CD4-positive, alpha-beta T cell treated with Interleukin-15 for 4 hours (primary cell): ENCODE data around the gene EFCAB13.
"Not testable (repeated sequence)": the region's sequence is repeated elsewhere in the genome, so short reads cannot be mapped to it uniquely, and the experiment has no call there.

ENCODE experiments used
- DNase-seq: peaks from one replicate; pipeline ENCODE4 v3.0.0-alpha.2; 2020; ENCODE audit warnings: low spot score

The EFCAB13 gene

DNA sequence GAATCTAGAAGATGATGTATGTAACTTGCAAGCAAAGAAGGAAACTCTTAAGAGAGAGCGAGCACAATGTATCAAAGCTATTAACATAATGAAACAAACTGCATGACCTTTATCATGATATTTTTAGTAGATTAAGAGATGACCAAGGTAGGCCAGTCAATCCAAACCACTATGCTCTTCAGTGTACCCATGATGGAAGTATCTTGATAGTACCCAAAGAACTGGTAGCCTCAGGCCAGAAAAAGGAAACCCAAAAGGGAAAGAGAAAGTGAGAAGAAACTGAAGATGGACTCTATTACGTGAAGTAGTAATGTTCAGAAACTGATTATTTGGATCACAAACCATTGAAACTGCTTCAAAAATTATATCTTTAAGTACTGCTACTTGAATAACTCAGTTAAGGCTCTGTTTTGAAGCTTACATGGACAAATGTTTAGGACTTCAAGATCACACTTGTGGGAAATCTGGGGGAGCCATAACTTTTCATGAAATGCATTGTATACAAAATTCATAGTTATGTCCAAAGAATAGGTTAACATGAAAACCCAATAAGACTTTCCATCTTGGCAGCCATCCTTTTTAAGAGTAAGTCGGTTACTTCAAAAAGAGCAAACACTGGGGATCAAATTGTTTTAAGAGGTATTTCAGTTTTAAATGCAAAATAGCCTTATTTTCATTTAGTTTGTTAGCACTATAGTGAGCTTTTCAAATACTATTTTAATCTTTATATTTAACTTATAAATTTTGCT, 102.3 kb downstream of the EFCAB13 start:
- DNase-seq, result not testable (repeated sequence)

DNA sequence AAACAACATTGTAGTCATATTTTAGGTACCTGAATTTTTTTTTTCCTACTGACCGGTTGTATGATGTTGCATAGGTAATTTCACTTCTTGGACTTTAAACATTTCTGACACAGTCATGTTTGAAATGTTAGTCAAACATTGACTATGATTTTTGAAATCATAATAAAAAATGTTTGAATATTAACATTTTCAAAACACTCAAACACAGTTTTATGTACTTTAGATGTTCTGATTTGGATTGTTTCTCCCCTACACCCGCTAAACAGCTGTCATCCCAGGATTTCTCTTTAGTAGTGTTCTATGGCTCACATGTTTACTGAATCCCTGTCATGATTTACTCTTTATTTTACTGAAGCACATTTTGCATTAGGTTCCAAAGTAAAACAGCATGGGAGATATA, 104.2 kb downstream of the EFCAB13 start:
- no peak for DNase-seq

- not testable (repeated sequence) for DNase-seq
Measured at GRCh38 chr17:47432240-47432639, 108.5 kb downstream of the EFCAB13 start.

DNA sequence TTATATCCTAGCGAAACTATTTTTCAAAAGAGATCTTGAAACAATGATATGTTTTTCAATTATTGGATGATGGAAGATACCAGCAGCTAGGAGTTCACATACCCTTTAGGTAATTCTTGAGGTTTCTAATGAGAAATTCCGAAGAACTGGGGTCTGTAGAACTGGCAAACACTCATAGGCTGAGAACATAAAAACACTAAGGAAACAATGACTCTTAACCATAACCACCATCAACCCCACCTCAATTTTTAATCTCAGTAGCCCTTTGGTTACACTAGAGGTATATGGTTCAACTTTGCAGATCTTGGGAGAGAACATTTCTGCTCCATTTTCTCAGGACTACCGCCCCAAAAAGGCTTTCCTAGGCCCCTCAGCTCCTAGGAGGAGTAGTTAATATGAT, 141.4 kb downstream of the EFCAB13 start:
- no peak for DNase-seq

- DNase-seq, result not testable (repeated sequence)
Measured at GRCh38 chr17:47466976-47467375, 143.2 kb downstream of the EFCAB13 start.

GRCh38 chr17:47470836-47471235, 147.1 kb downstream of the EFCAB13 start:
- no peak for DNase-seq

GRCh38 chr17:47472073-47472472, 148.3 kb downstream of the EFCAB13 start:
- DNase-seq, result not testable (repeated sequence)
